ENCODE results near the gene LEMD3.

The LEMD3 gene

DNA sequence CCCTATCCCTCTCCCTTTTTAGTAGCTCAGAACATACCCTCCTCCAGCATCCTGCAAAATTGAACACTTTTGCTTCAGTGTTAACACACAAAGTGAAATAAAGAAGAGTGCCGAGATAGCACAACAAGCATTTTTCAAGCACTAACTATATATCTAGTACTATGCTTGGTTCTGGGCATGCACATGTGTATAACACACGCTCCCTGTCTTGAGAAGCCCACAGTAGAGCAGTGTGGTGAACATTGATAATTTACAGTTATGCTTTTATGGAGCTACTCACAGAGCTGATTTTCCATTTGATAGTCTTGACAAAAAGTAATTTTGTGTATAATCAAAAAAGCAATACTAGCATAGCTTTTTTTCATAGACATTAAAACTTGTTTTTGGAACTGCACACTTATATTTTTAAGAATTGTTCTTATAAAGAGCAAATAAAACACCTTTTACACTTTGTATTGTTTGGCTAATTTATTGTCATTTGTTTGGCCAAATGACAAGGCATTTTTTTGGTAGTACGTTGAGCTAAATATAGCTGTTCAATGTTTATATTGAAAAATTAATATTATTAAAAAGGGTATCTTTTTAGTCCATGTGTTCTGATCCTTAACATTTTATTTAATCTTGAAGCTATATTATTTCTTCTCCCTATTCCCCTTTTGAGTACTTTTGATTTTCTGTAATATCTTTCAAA lies 39.7 kb downstream of the LEMD3 start:
- no peak for DNase-seq

DNA sequence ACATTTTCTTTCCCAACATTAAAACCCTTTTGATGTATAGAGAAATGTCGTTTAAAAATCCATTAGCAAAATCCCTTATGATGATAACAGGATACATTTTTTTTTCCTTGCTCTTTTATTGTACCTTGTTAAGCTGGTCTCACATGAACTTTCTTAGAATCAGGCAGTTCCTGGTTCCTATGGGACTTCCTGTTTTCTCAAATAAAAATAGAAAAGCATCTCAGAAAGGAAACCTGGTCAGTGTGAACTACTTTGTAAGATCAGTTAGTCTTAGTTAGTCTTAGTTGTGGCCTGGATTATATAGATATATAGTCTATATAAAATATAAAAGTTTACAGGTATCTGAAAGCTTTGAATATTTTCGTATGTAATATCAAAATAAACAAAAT lies 40.3 kb downstream of the LEMD3 start:
- DNase-seq: no peak

DNA sequence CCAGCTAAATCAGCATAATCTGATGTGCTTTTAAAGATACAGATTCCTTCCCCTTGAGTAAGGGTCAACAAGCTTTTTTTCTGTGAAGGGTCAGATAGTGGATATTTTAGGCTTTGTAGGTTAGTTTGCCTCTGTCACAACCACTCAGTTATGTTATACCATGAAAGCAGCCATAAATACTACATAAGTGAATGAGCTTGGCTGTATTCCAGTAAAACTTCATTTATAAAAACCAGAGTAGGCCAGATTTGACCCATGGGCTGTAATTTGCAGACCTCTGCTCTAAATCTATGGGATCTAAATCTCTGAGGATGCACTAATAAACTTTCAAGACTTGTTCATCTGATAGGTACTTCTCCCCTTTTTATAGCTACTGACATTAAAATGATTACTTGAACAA lies 47.7 kb downstream of the LEMD3 start:
- DNase-seq: no peak

DNA sequence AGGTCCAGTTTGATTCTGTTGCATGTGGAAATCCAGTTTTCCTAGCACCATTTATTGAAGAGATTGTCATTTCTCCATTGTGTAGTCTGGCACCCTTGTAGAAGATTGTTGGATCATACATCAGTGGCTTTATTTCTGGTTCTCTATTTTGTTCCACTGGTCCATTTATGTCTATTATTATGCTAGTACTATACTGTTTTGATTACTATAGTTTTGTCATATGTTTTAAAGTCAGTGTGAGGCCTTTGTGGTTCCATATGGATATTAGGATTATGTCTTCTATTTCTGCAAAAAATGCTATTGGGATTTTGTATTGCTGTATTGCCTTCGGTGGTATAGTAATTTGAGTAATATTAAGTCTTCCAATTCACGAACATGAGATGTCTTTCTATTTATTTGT lies 51.4 kb downstream of the LEMD3 start:
- DNase-seq: no peak

DNA sequence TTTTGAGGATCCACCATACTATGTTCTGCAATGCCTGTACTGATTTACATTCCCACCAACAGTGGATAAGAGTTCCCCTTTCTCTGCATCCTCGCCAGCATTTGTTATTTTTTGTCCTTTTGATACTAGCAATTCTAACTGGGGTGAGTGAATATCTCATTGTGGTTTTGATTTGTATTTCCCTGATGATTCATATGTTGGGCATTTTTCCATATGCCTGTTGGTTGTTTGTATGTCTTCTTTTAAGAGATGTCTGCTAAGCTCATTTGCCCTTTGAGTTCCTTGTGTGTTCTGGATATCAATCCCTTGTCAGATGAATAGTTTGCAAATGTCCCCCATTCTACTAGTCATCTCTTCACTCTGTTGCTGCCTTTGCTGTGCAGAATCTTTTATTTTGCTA lies 60.1 kb downstream of the LEMD3 start:
- DNase-seq: peak; percentile 57

DNA sequence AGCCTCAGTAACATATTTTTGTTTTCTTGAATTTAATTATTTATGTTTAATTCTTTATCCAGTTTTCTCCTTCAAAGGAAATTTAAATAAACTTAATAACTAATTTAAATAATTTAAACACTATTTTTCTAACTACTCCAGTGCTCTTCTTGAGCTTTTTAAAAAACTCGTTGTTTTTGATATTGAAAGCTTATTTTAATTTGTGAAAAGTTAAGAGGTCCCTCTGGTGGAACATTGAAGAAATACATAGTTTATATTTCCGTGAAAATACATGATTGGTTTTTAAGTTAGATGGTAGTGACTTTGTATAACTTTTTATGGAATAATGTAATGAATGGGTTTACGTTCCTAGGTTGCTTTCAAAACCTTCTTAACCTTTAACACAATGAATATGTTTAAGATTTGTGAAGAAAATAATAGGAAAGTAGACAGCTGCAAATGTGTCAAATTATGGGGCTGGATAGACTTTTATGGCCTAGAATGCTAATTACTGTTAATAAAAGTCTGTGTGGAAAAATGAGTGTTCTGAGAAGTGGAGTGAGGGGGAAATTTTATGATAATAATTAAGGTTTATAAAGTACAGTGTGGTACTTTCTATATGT lies 63.2 kb downstream of the LEMD3 start:
- no peak for DNase-seq

DNA sequence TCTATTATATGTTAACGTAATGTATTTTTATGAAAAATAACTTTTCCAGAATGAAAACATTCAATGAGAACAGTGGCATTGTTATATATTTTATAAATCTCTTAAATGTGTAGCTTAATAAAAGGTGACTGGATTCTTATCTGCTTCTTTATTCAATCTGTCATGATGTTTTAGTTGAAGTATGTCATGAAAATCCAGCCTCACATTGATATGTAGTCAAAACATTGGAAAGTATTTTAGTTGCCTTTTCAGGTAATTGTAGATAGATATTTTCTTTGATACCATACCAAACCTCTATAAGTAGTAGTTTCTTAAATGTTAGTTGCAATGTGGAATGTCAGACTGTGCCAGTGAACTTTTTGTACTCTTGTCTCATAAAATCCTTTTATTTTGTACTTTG lies 67.8 kb downstream of the LEMD3 start:
- no peak for DNase-seq

DNA sequence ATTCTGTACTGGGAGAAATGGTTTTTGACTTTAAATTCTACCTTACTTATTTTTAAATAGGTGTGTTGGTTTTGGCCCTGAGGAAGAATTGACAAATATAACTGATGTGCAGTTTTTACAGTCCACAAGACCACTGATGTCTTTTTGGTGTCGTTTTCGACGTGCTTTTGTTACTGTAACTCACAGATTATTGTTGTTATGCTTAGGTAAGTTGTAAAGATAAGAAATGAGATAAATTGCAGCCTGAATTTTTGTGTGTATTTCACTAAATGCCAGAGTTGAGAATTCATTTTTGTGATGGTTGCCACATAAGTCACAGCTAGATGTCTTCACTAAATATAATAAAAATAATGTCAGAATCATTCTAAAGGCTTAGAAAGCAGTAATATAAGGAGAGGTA lies 69.2 kb downstream of the LEMD3 start:
- no peak for DNase-seq

DNA sequence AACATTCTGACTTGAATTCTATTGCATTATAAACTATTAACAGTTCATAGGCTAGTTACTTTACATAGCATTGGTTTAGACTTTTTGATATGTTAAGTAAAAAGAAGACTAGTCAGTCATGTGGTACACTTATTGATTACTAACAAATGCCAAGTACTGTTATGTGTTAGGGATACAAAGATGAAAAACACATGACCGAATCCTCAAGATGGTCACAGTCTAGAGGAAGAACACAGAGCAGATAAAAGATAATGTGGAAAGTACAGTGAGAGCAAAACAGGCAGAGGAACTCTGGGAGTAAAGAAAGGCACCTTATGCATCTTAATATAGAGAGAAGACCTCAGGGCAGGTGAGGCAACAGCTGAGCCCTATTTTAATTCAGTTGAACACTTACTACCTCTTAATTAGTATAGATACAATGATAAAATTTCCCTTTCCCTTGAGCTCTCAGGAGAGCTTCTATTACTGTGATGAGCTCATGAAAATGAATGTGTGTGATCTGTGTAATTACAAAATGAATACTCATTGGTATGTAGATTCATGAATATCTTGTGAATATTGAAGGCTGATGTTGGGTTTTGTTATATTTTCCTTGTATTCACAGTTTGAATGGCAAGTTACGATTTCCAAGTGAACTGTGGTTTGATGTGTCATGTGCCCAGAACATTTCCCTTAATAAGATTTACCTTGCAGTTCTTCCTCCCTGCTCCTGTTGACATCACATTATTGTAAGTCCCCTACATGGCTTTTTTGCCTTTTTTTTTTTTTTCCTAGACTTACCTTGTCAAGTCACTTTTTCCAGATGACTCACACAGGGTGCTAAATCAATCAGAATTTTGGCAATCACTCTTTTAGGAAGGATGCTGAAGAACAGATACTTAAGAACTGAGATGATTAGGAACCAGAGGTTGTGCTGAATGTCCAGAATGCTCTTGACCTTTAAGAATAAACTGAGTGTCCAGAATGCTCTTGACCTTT lies 79.6 kb downstream of the LEMD3 start:
- DNase-seq: no peak

DNA sequence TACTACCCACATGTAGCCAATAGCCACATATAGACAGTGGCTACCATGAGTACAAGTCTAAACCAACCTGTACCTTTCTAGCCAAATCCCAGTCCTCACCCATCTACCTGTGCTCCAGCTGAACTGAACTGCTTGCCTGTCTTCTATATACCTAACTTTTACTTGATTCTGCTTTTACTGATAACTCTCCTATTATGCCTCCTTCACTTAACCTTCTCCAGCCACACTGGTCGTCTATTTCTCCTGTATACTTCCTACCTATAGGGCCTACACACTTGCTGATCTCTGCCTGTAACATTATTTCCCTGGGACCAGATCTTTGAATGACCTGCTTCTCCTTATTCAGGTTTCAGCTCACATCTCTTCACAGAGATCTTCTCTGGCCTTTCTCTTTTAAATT lies 83.1 kb downstream of the LEMD3 start:
- no peak for DNase-seq

DNA sequence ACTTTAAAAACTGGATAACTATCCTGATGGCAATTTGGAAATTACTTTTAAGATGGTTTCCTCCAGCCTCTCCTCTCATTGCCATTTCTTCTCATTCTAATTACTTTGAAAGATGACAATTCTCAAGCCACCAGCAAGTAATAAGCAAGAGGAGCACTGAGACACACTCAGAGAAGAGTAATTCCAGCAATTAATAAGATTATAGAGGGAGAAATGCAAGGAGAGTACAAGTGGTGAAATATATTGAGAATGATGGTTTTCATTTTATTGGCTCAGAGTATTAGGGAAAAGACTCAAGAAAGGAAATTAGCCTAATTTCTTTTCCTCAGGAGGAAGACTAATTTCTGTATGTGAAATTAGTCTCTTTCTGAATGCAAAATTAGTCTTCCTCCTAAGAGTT lies 88.6 kb downstream of the LEMD3 start:
- DNase-seq: no peak

DNA sequence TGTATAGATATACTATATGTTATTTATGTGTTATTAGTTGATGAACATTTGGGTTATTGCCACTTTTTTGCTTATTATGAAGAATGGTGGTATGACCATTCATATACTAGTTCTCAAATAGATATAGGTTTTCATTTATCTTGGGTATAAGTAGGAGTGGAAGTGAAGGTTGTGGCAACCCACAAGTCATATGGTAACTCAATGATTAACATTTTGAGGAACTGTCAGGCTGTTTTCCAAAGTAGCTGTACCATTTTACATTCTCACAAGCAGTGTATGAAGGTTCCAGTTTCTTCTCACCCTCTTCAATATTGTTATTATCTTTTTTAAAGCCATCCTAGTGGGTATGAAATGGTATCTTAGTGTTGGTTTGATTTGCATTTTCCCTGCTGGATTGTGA lies 90.1 kb downstream of the LEMD3 start:
- no peak for DNase-seq

DNA sequence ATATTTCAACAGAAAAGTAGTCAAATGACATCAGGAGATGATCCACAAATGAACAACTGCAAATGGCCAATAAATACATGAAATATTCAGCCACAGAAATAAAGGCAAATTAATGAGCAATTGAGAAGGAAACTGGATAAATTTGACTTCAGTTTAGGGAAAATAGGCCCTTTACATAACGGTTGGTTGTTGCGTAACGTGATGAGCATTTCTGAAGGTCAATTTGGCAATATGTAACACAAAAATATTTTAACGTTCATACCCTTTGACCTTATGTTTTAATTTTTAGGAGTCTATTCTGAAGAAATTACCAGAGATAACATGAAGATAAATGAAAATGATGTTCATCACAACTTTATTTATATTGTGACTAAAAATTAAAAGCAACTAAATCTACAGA lies 94.4 kb downstream of the LEMD3 start:
- DNase-seq: no peak

DNA sequence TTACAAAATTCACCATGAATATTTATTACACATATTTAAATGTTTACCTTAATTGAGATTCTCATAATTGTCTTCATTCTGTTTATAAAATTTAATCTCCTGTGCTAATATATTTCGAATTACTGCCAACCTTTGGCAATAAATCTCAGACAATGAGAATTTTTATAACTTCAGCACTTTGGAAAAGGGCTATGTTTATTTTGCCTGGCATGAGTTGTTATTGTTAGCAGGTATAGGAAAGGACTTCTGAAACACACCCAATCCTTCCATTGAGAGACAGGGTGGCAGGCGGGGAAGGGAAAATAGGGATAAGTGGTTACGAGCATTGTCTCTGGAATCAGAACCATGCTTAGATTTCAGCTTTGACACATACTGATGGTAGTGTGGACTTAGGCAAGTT lies 97.0 kb downstream of the LEMD3 start:
- DNase-seq: no peak

DNA sequence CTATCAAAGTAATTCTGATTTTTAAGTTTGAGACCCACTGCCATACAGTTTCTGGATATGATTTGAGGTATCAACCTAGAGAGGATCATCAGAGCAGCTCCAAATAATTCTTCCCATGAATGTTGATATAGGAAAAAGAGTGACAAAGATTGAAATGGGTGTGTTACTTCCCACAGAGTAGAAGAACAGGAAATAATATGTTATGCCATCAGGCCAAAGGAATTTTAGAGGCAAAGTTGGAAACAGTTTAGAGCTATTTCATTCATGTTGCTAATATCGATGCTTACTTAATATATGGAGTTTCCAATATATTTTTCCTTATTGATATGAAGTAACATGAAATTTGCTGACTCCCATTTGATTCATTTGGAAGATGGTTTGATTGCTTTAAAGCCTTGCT lies 100.2 kb downstream of the LEMD3 start:
- no peak for DNase-seq

DNA sequence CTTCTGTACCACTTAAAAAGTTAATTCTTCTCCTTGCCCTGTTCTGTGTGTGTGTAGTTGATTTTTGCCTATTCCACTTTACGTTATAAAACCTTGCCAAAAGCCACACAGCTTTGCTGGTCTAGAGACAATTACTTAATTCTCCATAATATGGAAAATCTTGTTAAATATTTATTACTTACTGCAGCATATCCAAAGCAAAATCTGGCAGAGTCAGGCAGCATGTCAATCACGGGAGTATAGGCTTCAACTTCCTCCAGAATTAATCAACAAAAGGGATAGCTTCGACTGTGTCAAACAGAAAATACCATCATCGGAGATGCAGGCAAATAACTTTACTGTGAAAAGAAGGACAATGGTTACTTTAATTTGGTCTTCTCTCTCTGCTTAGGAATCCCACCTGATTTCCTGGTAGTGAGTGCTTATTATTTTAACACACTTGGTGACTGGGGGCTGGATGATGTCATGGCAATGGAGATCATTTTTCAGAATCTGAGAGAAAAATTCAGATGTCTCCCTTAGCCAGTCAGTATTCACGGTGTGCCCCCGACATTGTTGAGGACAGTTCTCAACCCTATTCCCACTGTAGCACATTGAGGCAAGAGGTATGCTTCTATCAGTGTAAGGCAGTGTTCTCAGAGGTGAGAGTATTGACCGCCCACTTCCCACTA lies 105.4 kb downstream of the LEMD3 start:
- DNase-seq: no peak

DNA sequence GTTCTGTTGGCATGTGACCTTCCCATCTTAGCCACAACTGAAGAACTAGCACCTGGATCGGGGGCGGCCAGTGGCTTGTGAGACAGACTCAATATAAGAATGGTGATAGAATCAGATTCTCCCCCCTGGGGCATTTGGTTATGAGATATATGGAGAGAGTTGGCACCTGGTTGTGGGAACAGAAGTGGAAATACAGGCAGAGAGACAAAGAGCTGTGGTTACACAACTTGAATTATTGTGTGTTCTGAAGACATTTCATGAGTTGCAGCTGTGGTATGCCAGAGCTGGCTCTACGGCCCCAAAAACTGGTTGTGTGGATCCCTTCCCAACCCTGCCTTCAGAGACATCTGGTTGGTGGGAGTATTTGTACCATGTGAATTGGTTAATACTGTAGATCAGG lies 106.2 kb downstream of the LEMD3 start:
- DNase-seq: no peak

DNA sequence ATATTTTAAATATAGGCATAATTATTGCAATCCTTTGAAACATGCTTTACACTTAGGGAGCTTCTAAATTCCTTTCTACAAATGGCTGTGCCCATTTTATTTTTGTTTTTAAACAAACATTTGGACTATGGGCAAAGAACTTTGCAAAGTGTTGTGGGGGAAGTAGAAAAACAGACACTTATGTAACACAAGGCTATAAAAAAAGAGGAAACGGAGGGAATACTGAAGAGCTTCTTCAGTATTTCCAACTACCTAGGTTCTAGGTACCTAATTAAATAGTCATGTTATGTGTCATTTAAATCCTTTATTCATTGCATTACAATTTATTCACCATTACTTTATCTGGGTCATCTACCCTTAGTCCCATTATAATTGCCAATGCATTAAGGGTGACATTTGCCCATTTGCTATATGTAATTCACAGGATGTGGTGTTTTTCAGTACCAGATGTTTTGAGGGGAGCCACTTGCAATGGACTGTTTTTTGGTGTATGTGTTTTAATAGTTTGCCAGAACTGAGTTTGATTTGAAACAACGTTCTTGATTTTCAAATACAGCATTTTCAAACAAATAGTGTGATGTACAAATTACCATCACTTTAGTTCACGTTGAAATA lies 107.6 kb downstream of the LEMD3 start:
- no peak for DNase-seq

DNA sequence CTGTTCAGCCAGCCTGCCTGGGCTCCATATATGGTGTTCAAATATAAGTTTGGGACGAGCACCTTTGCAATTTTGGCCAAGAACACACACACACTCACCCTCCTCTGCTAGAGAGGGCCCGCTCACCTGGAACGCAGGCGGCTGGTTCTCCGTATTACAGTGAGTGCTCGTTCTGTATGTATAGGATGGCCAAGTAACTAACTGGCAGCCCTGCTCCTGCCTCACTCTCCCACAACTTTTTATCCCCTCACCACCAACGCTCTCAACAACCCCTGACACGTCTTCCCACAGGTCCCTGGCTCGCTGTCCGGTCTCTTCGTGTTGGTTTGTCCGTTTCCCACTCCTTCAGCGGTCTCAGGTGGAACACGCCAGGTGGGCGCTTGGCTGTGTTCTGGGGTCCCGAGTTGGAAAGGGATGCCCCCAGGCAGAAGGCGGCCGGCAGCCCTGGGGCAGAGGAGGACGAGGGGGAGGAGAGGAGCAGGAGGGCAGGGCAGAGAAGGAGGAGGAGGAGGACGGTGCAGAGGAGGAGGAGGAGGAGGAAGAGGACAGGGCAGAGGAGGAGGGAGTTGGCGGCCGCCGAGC lies 108.7 kb downstream of the LEMD3 start:
- DNase-seq: no peak

DNA sequence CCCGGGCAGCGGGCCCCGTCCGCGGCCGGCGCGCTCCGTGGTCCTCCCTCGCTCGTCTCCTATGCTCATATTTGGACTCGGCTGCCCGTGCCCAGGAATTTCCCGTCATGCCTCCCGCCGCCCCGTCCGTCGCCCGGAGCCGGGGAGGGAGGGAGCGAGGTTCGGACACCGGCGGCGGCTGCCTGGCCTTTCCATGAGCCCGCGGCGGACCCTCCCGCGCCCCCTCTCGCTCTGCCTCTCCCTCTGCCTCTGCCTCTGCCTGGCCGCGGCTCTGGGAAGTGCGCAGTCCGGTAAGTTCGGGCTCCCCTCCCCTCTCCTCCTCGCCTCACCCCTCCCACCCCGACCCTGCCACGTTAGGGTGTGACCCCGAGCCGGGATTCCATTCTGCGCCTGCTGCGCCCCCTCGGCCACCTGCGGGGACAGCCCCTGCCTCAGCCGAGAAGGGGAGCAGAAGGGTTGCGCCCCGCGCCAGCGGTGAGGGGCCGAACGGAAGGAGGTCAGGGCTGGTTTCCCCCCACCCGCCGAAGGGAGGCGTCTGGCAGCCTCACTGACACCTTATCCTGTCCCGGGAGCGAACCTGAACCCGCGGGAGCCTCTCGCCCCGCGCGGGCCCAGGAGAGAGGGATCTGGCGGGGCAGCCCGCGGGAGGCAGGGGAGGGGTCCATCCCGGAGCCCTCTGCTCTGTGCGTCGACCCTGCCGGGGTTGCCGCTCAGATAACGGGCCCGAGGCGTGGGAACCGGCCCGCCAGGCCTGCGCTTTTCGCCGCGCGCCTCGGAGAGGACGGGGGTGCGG lies 109.4 kb downstream of the LEMD3 start, which contains the start of gene MSRB3:
Gene MSRB3, plus strand, starts transcription at position 108 of the 793 bp plus-strand sequence. CDS start 29,897 bp downstream, outside the sequence.
- peak; percentile 77 for DNase-seq

DNA sequence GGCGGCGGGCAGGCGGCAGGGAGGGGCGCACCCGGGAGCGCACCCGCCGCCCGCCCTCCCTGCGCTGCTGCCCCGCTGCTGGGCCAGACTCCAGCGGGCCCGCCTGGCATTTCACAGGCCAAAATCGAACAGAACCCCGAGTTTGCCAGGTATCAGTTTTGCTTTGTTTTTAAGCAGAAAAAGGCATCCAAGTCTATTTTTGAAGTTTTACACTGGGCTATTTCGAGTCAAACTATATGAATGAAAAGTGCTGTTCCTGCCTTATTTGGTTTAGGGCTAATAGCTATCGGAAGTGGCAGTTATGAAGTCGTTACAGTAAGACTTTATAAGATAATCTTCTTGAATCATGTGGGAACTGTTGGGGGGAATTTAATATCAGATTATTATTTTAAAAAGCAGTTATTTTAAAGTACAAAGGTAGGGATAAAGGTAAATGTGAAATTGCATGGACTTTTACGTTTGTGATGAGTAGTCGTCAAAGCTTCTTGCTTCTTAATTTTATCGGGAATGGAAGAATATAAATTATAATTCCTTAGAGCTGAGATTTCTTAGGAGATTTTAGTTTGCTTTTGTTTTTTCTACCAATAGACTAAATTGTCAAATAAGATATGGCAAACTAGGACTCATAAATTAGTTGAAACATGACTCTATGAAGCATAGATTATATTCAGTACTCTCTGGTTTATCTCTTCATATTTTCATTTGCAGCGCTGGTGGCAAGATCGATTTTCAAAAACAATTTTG lies 110.2 kb downstream of the LEMD3 start:
- no peak for DNase-seq
